HepG2 (cell line): ENCODE data around the gene DNAJC4. TPM values are rescaled to one million over a fixed set of nuclear protein-coding genes. Genes with fewer than 3 reads are reported as not detected.

ENCODE experiments used
- CERS6 ChIP-seq: sonication (generic); formaldehyde crosslinking; IDR thresholded peaks from 2 replicates; pipeline ENCODE4 v1.5.0; 2020; ENCODE audit warnings: missing genetic modification reagents
- CREM ChIP-seq, 2 experiments: sonication (generic) in 1 of 2; formaldehyde crosslinking in 1 of 2; IDR thresholded peaks; 2 replicates each; pipeline versions ENCODE4 v1.4.0 to v1.6.1; 2016 to 2020; ENCODE audit warnings: antibody characterized with exemption in 1 of 2, mild to moderate bottlenecking in 1 of 2, missing genetic modification reagents in 1 of 2
- DR1 ChIP-seq: sonication (generic); formaldehyde crosslinking; IDR thresholded peaks from 2 replicates; pipeline ENCODE4 v1.8.0; 2021; ENCODE audit warnings: mild to moderate bottlenecking, missing genetic modification reagents, inconsistent platforms
- HOXA3 ChIP-seq: sonication (generic); formaldehyde crosslinking; IDR thresholded peaks from 2 replicates; pipeline ENCODE4 v1.5.0; 2020; ENCODE audit warnings: missing genetic modification reagents
- KLF9 ChIP-seq: IDR thresholded peaks from 2 replicates; pipeline ENCODE4 v1.6.1; 2016; ENCODE audit warnings: low read depth
- NFE2 ChIP-seq: sonication (generic); formaldehyde crosslinking; IDR thresholded peaks from 2 replicates; pipeline ENCODE4 v1.4.0; 2020; ENCODE audit warnings: missing genetic modification reagents
- NR2C2 ChIP-seq: sonication (generic); formaldehyde crosslinking; IDR thresholded peaks from 2 replicates; pipeline ENCODE4 v1.4.0; 2020; ENCODE audit warnings: missing genetic modification reagents, mild to moderate bottlenecking, moderate library complexity, borderline replicate concordance
- SALL2 ChIP-seq: sonication (generic); formaldehyde crosslinking; IDR thresholded peaks from 2 replicates; pipeline ENCODE4 v1.8.1; 2023; ENCODE audit warnings: mild to moderate bottlenecking, missing genetic modification reagents, inconsistent platforms
- SKIL ChIP-seq: sonication (generic); formaldehyde crosslinking; IDR thresholded peaks from 2 replicates; pipeline ENCODE4 v1.8.0; 2022; ENCODE audit warnings: missing genetic modification reagents, mild to moderate bottlenecking, moderate library complexity, borderline replicate concordance
- TARDBP ChIP-seq: sonication (generic); formaldehyde crosslinking; IDR thresholded peaks from 2 replicates; pipeline ENCODE4 v1.8.0; 2022; ENCODE audit warnings: mild to moderate bottlenecking, missing genetic modification reagents
- THAP11 ChIP-seq: IDR thresholded peaks from 2 replicates; pipeline ENCODE4 v1.6.1; 2016; ENCODE audit warnings: missing biosample characterization, missing genetic modification reagents
- THRA ChIP-seq: sonication (generic); formaldehyde crosslinking; IDR thresholded peaks from 2 replicates; pipeline ENCODE4 v1.4.0; 2020; ENCODE audit warnings: missing genetic modification reagents, borderline replicate concordance
- ZFP37 ChIP-seq: sonication (generic); formaldehyde crosslinking; IDR thresholded peaks from 2 replicates; pipeline ENCODE4 v1.4.0; 2020; ENCODE audit warnings: missing genetic modification reagents, borderline replicate concordance
- ZHX2 ChIP-seq, 2 experiments: sonication (generic) in 1 of 2; formaldehyde crosslinking in 1 of 2; IDR thresholded peaks; 2 replicates each; pipeline versions ENCODE4 v1.6.1 to v1.9.0; 2014 to 2022; ENCODE audit warnings: antibody characterized with exemption in 1 of 2, borderline replicate concordance in 1 of 2, inconsistent platforms in 1 of 2, low read depth in 1 of 2, missing genetic modification reagents in 1 of 2
- ZNF124 ChIP-seq: sonication (generic); formaldehyde crosslinking; IDR thresholded peaks from 2 replicates; pipeline ENCODE4 v1.4.0; 2020; ENCODE audit warnings: missing genetic modification reagents
- ZNF230 ChIP-seq: sonication (generic); formaldehyde crosslinking; IDR thresholded peaks from 2 replicates; pipeline ENCODE4 v1.4.0; 2020; ENCODE audit warnings: mild to moderate bottlenecking, missing genetic modification reagents
- ZNF383 ChIP-seq: sonication (generic); formaldehyde crosslinking; IDR thresholded peaks from 2 replicates; pipeline ENCODE4 v1.4.0; 2020; ENCODE audit warnings: missing genetic modification reagents, mild to moderate bottlenecking, borderline replicate concordance
- ZNF792 ChIP-seq: IDR thresholded peaks from 2 replicates; pipeline ENCODE4 v1.6.1; 2016
- polyA plus RNA-seq, 8 experiments: library from polyadenylated mRNA; depleted of rRNA in 3 of 8; stranded (reverse) in 7 of 8; unstranded in 1 of 8; fragments of >200 nt; fragmentation: Illumina TruSeq in 4 of 8; extraction: Trizol in 4 of 8; gene quantifications; 2 replicates each; pipeline versions ENCODE4 v1.2.1 to v1.2.3, GENCODE V29; 2011 to 2016; ENCODE audit warnings: low read depth in 4 of 8, missing spikeins in 1 of 8, mixed read lengths in 1 of 8; ENCODE audit not compliant: insufficient read depth in 1 of 8
- total RNA-seq, 5 experiments: library from RNA; depleted of rRNA; stranded (reverse); fragments of >200 nt; fragmentation: Illumina TruSeq; extraction: Trizol; gene quantifications; 2 replicates each; pipeline ENCODE4 v1.2.3, GENCODE V29; 2016; ENCODE audit warnings: low read depth in 1 of 5

The DNAJC4 gene
- total and polyA plus RNA-seq, 2 of the 13 experiments (the other 11 are each of a cell fraction or from before 2014, with no cell fraction given), result 10.3 to 60.8 TPM

- peak; percentile 77 for TF ChIP-seq ZHX2 (IDR thresholded peaks at IDR 0.05; ENCODE audit: low read depth)
- TF ChIP-seq ZHX2 (CRISPR knock-in tag; IDR thresholded peaks at IDR 0.05; ENCODE audit: borderline replicate concordance), result no peak
- TF ChIP-seq SKIL (CRISPR knock-in tag), result peak; percentile 52; the same call in 1 of the 2 replicates
- TF ChIP-seq KLF9 (CRISPR knock-in tag), result no peak
- TF ChIP-seq NR2C2 (CRISPR knock-in tag), result peak; percentile 90
- TF ChIP-seq THRA (CRISPR knock-in tag), result peak; percentile 34; the same call in 1 of the 2 replicates
- peak; percentile 94 for TF ChIP-seq THAP11
- peak; percentile 82; the same call in 1 of the 2 replicates for TF ChIP-seq HOXA3 (CRISPR knock-in tag)
- no peak for TF ChIP-seq CERS6
- peak; percentile 56; the same call in 1 of the 2 replicates for TF ChIP-seq ZNF792 (CRISPR knock-in tag)
- 0 out of 2 replicates have a peak, but pooled peaks have one; percentile 62 for TF ChIP-seq ZNF124 (CRISPR knock-in tag)
- TF ChIP-seq ZFP37, result 0 out of 2 replicates have a peak, but pooled peaks have one; percentile 3
- TF ChIP-seq ZNF383, result no peak
- TF ChIP-seq NFE2 (CRISPR knock-in tag), result no peak
- peak; percentile 56; the same call in 1 of the 2 replicates for TF ChIP-seq ZNF230 (CRISPR knock-in tag)
- TF ChIP-seq SALL2 (CRISPR knock-in tag), result peak; percentile 97
- peak; percentile 71 for TF ChIP-seq TARDBP
- peak; percentile 83 for TF ChIP-seq DR1 (CRISPR knock-in tag)
- TF ChIP-seq CREM (IDR thresholded peaks at IDR 0.05), result peak; percentile 85
- peak; percentile 66; the same call in 1 of the 2 replicates for TF ChIP-seq CREM (CRISPR knock-in tag; IDR thresholded peaks at IDR 0.05)
Observed at GRCh38 chr11:64240435-64241240, 10.3 kb downstream of the DNAJC4 start, which contains the start of gene FKBP2 (continued).
